Fibroblast of lung (primary cell): ENCODE data around the gene CFAP90. TPM values are rescaled to one million over a fixed set of nuclear protein-coding genes. Genes with fewer than 3 reads are reported as not detected.

ENCODE experiments used
- DNase-seq, 2 donors: peaks; one replicate each; pipeline versions ENCODE4 v3.0.0 to v3.0.0-alpha.2; 2010; ENCODE audit warnings: low read depth in 2 of 2
- H2AFZ ChIP-seq: 2 replicates; pipeline ENCODE4 v1.5.1; 2012; ENCODE audit warnings: low read length, control low read depth, inconsistent platforms
- H3K27ac ChIP-seq: 2 replicates; pipeline ENCODE4 v1.5.1; 2011; ENCODE audit warnings: low read length, control low read depth; ENCODE audit not compliant: insufficient read depth
- H3K27me3 ChIP-seq: 2 replicates; pipeline ENCODE4 v1.5.1; 2011; ENCODE audit warnings: mild to moderate bottlenecking, low read length; ENCODE audit not compliant: control insufficient read depth, insufficient read depth
- H3K36me3 ChIP-seq: 2 replicates; pipeline ENCODE4 v1.5.1; 2011; ENCODE audit warnings: low read length; ENCODE audit not compliant: control insufficient read depth, insufficient read depth
- H3K4me1 ChIP-seq: 2 replicates; pipeline ENCODE4 v1.5.1; 2011; ENCODE audit warnings: low read length; ENCODE audit not compliant: control insufficient read depth, insufficient read depth; ENCODE audit errors: extremely low read depth
- H3K4me2 ChIP-seq: 2 replicates; pipeline ENCODE4 v1.5.1; 2011; ENCODE audit warnings: low read length, control low read depth; ENCODE audit not compliant: insufficient read depth; ENCODE audit errors: extremely low read depth
- H3K4me3 ChIP-seq, 4 experiments: fragments of 200-600 bp in 1 of 4; sonication (generic) in 1 of 4; replicated peaks in 1 of 4; 2 replicates each; pipeline ENCODE4 v1.5.1; 2011 to 2016; ENCODE audit warnings: low read length in 4 of 4, low read depth in 3 of 4, mild to moderate bottlenecking in 3 of 4, control low read depth in 2 of 4, inconsistent platforms in 1 of 4, mixed read lengths in 1 of 4; ENCODE audit not compliant: insufficient read depth in 1 of 4; ENCODE audit errors: control extremely low read depth in 1 of 4
- H3K79me2 ChIP-seq: 2 replicates; pipeline ENCODE4 v1.5.1; 2012; ENCODE audit warnings: mild to moderate bottlenecking, low read length, inconsistent platforms; ENCODE audit not compliant: control insufficient read depth, insufficient read depth
- H3K9ac ChIP-seq: 2 replicates; pipeline ENCODE4 v1.5.1; 2011; ENCODE audit warnings: mild to moderate bottlenecking, low read length, control low read depth; ENCODE audit not compliant: insufficient read depth
- H3K9me3 ChIP-seq: 2 replicates; pipeline ENCODE4 v1.5.1; 2012; ENCODE audit warnings: low read depth, low read length; ENCODE audit not compliant: control insufficient read depth, insufficient read depth
- H4K20me1 ChIP-seq: 2 replicates; pipeline ENCODE4 v1.5.1; 2011; ENCODE audit warnings: low read length; ENCODE audit not compliant: control insufficient read depth, insufficient read depth; ENCODE audit errors: extremely low read depth
- CTCF ChIP-seq, 2 donors: IDR thresholded peaks in 1 of 2; conservative IDR thresholded peaks in 1 of 2; 1 replicate in 1 of 2; 2 replicates in 1 of 2; pipeline ENCODE4 v1.5.1; 2011 to 2012; ENCODE audit warnings: low read length in 2 of 2, control low read depth in 1 of 2, inconsistent platforms in 1 of 2, low read depth in 1 of 2, mild to moderate bottlenecking in 1 of 2
- EZH2 ChIP-seq: IDR thresholded peaks from 2 replicates; pipeline ENCODE4 v1.5.1; 2012; ENCODE audit warnings: low read length, control low read depth, mild to moderate bottlenecking; ENCODE audit errors: missing control alignments
- polyA plus RNA-seq, 2 donors: library from polyadenylated mRNA; depleted of rRNA in 1 of 2; stranded (reverse) in 1 of 2; unstranded in 1 of 2; fragments of >200 nt; gene quantifications; 2 replicates each; pipeline ENCODE4 v1.2.1, GENCODE V29; 2011 to 2012; ENCODE audit warnings: missing spikeins in 1 of 2
- total RNA-seq: library from RNA; depleted of rRNA; stranded (reverse); fragments of >200 nt; gene quantifications from 2 replicates; pipeline ENCODE4 v1.2.1, GENCODE V29; 2014

The CFAP90 gene
- total and polyA plus RNA-seq, 2 donors (not counting 1 experiment from before 2014, with no cell fraction given) = not detected

GRCh38 chr5:7808998-7809397 is 41.9 kb downstream of the CFAP90 start:
- Histone ChIP-seq H2AFZ (no peak overlapping the region), H3K4me3 (no peak overlapping the region), H3K9me3 (no peaks in the 10 kb centered on the region), H4K20me1 (no peaks in the 10 kb centered on the region), H3K27ac (no peak overlapping the region), H3K27me3 (no peaks in the 10 kb centered on the region), H3K4me2 (no peak overlapping the region), H3K36me3 (no peaks in the 10 kb centered on the region), H3K4me1 (no peaks in the 10 kb centered on the region), H3K9ac (no peak overlapping the region), H3K79me2 (no peaks in the 10 kb centered on the region)
- TF ChIP-seq CTCF (conservative IDR thresholded peaks at IDR 0.05 in 1 of 2, IDR thresholded peaks at IDR 0.05 in 1 of 2; ENCODE audit: low read depth in 1 of 2, low read length in 2 of 2) (no peak), EZH2 (no peak)
- DNase-seq = no peak

- Histone ChIP-seq H4K20me1 (no peaks in the 10 kb centered on the region), H3K4me3 (no peak overlapping the region), H3K27me3 (no peaks in the 10 kb centered on the region), H3K36me3 (no peaks in the 10 kb centered on the region), H3K4me2 (no peak overlapping the region), H3K27ac (no peak overlapping the region), H3K79me2 (no peaks in the 10 kb centered on the region), H3K9ac (no peak overlapping the region), H3K4me1 (no peaks in the 10 kb centered on the region), H3K9me3 (no peaks in the 10 kb centered on the region), H2AFZ (no peak overlapping the region)
- TF ChIP-seq EZH2 (no peak), CTCF (conservative IDR thresholded peaks at IDR 0.05 in 1 of 2, IDR thresholded peaks at IDR 0.05 in 1 of 2; ENCODE audit: low read depth in 1 of 2, low read length in 2 of 2) (peak in 1 of 2 donors; percentile 32)
- no peak for DNase-seq
These were observed 45.6 kb downstream of the CFAP90 start for GRCh38 chr5:7805379-7805778.

DNA sequence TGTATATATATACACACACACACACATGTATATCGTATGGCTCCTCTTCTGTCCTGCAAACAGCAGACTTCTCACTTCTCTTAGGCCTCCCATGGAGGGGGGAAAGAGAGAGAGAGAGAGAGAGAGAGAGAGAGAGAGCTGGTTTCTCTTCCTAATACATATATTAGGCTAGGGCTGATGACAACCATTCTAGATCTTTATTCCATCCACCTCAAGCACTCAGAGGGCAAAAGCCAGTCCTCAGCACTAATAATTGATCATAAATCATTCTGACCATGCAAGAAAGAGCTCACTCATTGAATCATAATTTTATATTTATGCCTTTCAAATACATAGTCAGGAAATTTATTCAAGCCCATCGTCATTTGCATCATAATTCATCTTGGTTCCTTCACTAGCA is 47.0 kb downstream of the CFAP90 start:
- Histone ChIP-seq H3K36me3 (no peaks in the 10 kb centered on the region), H3K27me3 (no peaks in the 10 kb centered on the region), H3K9ac (no peak overlapping the region), H3K27ac (no peak overlapping the region), H4K20me1 (no peaks in the 10 kb centered on the region), H3K9me3 (no peaks in the 10 kb centered on the region), H3K4me2 (no peak overlapping the region), H3K4me1 (no peaks in the 10 kb centered on the region), H3K79me2 (no peaks in the 10 kb centered on the region), H2AFZ (no peak overlapping the region), H3K4me3 (no peak overlapping the region)
- no peak for DNase-seq
- no peak for TF ChIP-seq CTCF (conservative IDR thresholded peaks at IDR 0.05 in 1 of 2, IDR thresholded peaks at IDR 0.05 in 1 of 2; ENCODE audit: low read depth in 1 of 2, low read length in 2 of 2)
- TF ChIP-seq EZH2 = no peak
